DOHH2 (cell line): ENCODE measurements around the gene BRD3.

Experiments
- CTCF ChIP-seq: fragments of 200-600 bp; sonication (generic); IDR thresholded peaks from one replicate; pipeline ENCODE4 v1.5.1; 2014; ENCODE audit warnings: antibody characterized with exemption, mild to moderate bottlenecking, low read depth, low read length; ENCODE audit not compliant: poor library complexity, severe bottlenecking
- EZH2phosphoT487 ChIP-seq: fragments of 200-600 bp; sonication (generic); IDR thresholded peaks from 2 replicates; pipeline ENCODE4 v1.6.1; 2017; ENCODE audit warnings: borderline replicate concordance, mild to moderate bottlenecking, antibody characterized with exemption, low read length, moderate library complexity, mixed read lengths

GRCh38 chr9:134005381-134005780 is 62.4 kb downstream of the BRD3 start:
- TF ChIP-seq CTCF: no peak
- no peak for TF ChIP-seq EZH2phosphoT487
